Measurements from ENCODE around the gene ACTL7A. TPM values are rescaled to one million over a fixed set of nuclear protein-coding genes. Genes with fewer than 3 reads are reported as not detected.

ACTL7A gene
- total RNA-seq, 4 donors from 2014 or later, result not detected

- WGBS, 2 donors, result 74 to 92% methylated on average over 3 of the region's 3 CpGs
- TF ChIP-seq CTCF (IDR thresholded peaks at IDR 0.05), result no peak
- no peak for TF ChIP-seq POLR2A (IDR thresholded peaks at IDR 0.05)
- TF ChIP-seq EP300 (IDR thresholded peaks at IDR 0.05), result no peak
- peaks cover 0 to 17% (median 0%) of the 10 kb centered on the region in 4 donors for H3K9me3 ChIP-seq
- no peak for DNase-seq (ENCODE audit: low spot score in 2 of 2)
- no peaks in the 10 kb centered on the region for H3K36me3 ChIP-seq
- no peaks in the 10 kb centered on the region for H3K4me1 ChIP-seq
- H3K4me3 ChIP-seq, result no peak overlapping the region
- H3K27me3 ChIP-seq, result no peaks in the 10 kb centered on the region
- no peak overlapping the region for H3K27ac ChIP-seq
Observed at GRCh38 chr9:108823829-108824228, 38.2 kb upstream of the ACTL7A start.

GRCh38 chr9:108830272-108830671 is 31.8 kb upstream of the ACTL7A start:
- no peaks in the 10 kb centered on the region for H3K4me1 ChIP-seq
- H3K27ac ChIP-seq, result no peak overlapping the region
- TF ChIP-seq POLR2A (IDR thresholded peaks at IDR 0.05), result no peak
- no peak for TF ChIP-seq EP300 (IDR thresholded peaks at IDR 0.05)
- TF ChIP-seq CTCF (IDR thresholded peaks at IDR 0.05), result no peak
- no peaks in the 10 kb centered on the region for H3K27me3 ChIP-seq
- H3K9me3 ChIP-seq, result no peaks in the 10 kb centered on the region
- no peak overlapping the region for H3K4me3 ChIP-seq
- H3K36me3 ChIP-seq, result no peaks in the 10 kb centered on the region
- DNase-seq (ENCODE audit: low spot score in 2 of 2), result no peak
- WGBS, 2 donors, result 71 to 74% methylated on average over 2 of the region's 2 CpGs

GRCh38 chr9:108831496-108832178 is 30.4 kb upstream of the ACTL7A start:
- no peaks in the 10 kb centered on the region for H3K4me1 ChIP-seq
- H3K36me3 ChIP-seq, result no peaks in the 10 kb centered on the region
- H3K4me3 ChIP-seq, result no peak overlapping the region
- H3K27me3 ChIP-seq, result no peaks in the 10 kb centered on the region
- no peak for DNase-seq (ENCODE audit: low spot score in 2 of 2)
- no peak overlapping the region for H3K27ac ChIP-seq
- no peaks in the 10 kb centered on the region for H3K9me3 ChIP-seq
- 87 to 97% methylated on average over 1 of the region's 1 CpG for WGBS, 2 donors
- no peak for TF ChIP-seq CTCF (IDR thresholded peaks at IDR 0.05)
- TF ChIP-seq EP300 (IDR thresholded peaks at IDR 0.05), result no peak
- no peak for TF ChIP-seq POLR2A (IDR thresholded peaks at IDR 0.05)

- no peaks in the 10 kb centered on the region for H3K27me3 ChIP-seq
- no peak for DNase-seq (ENCODE audit: low spot score in 2 of 2)
- H3K4me3 ChIP-seq, result no peak overlapping the region
- H3K9me3 ChIP-seq, result no peaks in the 10 kb centered on the region
- 96 to 98% methylated on average over 3 of the region's 3 CpGs for WGBS, 2 donors
- no peaks in the 10 kb centered on the region for H3K4me1 ChIP-seq
- H3K36me3 ChIP-seq, result no peaks in the 10 kb centered on the region
- TF ChIP-seq EP300 (IDR thresholded peaks at IDR 0.05) (no peak), POLR2A (IDR thresholded peaks at IDR 0.05) (no peak), CTCF (IDR thresholded peaks at IDR 0.05) (no peak)
- H3K27ac ChIP-seq, result no peak overlapping the region
Observed at GRCh38 chr9:108832179-108832500, 29.9 kb upstream of the ACTL7A start.

- no peaks in the 10 kb centered on the region for H3K4me1 ChIP-seq
- DNase-seq (ENCODE audit: low spot score in 2 of 2), result no peak
- no peaks in the 10 kb centered on the region for H3K27me3 ChIP-seq
- no peaks in the 10 kb centered on the region for H3K9me3 ChIP-seq
- WGBS, 2 donors, result 61 to 69% methylated on average over 4 of the region's 4 CpGs
- H3K4me3 ChIP-seq, result no peak overlapping the region
- H3K27ac ChIP-seq, result no peak overlapping the region
- H3K36me3 ChIP-seq, result no peaks in the 10 kb centered on the region
- no peak for TF ChIP-seq POLR2A (IDR thresholded peaks at IDR 0.05)
- no peak for TF ChIP-seq CTCF (IDR thresholded peaks at IDR 0.05)
- TF ChIP-seq EP300 (IDR thresholded peaks at IDR 0.05), result no peak
Observed at GRCh38 chr9:108834959-108835665, 27.0 kb upstream of the ACTL7A start.

Data from tibial nerve (tissue), 4 donors.